ENCODE measurements around the gene PRKCZ. TPM values are rescaled to one million over a fixed set of nuclear protein-coding genes. Genes with fewer than 3 reads are reported as not detected.

The PRKCZ gene
- total RNA-seq, 1 donor = 2.6 TPM

DNA sequence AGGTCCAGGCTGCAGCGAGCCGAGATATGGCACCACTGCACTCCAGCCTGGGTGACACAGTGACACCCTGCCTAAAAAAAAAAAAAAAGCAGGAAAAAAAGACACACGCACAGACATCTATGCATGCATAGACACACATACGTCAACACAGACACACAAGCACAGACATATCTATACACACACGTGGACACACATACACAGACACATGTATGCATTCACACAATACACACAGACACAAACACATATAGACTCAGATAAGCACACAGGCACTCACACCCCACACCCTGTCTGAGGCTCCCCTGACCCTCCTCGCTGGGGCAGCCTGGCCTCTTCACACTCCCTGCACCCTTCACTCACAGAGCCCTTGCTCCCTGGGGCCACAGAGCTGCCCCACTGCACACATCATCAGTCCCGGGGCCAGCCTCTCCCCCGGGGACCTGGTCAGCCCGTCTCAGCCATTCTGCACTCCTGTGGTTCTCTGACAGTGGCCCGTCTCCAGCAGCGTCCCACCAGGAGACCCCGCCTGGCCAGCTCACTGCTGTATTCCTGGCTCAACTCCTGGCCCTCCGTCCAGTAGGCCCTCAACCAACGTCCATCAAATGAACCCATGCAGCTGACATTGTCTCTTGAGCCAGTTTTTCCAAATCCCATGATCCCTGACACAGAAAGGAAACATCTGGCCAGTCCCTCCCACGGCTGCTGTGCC, 4.6 kb upstream of the PRKCZ start:
- no peak for TF ChIP-seq CTCF (IDR thresholded peaks at IDR 0.05; ENCODE audit: insufficient read depth, low read depth, low read length)
- peak; percentile 18 for DNase-seq (ENCODE audit: low read depth)
- no peak overlapping the region for H3K4me3 ChIP-seq (ENCODE audit: low read depth, low read length)

DNA sequence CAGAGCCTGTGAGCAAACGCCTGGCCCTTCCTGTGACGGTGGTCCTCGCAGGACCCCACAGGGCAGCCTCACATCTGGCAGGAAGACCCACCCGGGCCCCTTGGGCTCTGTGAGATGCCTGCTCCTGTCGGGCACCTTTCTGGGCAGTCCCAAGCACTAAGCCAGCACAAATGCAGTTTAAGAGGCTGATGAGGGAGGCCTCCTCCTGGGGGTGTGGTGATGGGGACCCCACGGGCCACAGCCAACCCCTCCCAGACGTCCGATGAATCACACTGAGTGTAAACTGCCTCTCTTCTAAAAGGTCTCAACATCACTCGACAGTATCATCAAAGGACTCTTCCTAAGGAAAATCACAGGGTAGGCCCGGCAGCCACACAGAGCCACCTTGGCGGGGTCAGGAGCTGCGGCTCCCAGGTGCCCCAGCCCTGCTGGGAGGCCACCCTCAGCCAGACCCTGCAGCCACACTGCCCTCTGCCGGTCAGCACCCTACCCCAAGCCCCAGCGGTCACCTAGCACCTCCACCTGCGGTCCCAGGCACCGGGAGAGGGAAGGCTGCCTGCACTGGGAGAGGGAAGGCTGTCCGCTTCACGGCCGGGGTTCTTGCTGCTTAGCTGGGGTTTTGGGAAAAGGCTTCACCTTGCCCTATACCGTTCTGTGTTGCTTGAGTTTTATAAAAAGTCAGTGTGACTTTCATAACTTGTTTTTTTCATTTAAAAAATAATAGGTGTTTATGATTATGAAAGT, 3.9 kb upstream of the PRKCZ start:
- DNase-seq (ENCODE audit: low read depth) = peak; percentile 13
- H3K4me3 ChIP-seq (ENCODE audit: low read depth, low read length) = no peak overlapping the region
- peak; percentile 68 for TF ChIP-seq CTCF (IDR thresholded peaks at IDR 0.05; ENCODE audit: insufficient read depth, low read depth, low read length)

GRCh38 chr1:2046953-2047748, 3.1 kb upstream of the PRKCZ start:
- H3K4me3 ChIP-seq (ENCODE audit: low read depth, low read length) = no peak overlapping the region
- no peak for DNase-seq (ENCODE audit: low read depth)
- TF ChIP-seq CTCF (IDR thresholded peaks at IDR 0.05; ENCODE audit: insufficient read depth, low read depth, low read length) = no peak

DNA sequence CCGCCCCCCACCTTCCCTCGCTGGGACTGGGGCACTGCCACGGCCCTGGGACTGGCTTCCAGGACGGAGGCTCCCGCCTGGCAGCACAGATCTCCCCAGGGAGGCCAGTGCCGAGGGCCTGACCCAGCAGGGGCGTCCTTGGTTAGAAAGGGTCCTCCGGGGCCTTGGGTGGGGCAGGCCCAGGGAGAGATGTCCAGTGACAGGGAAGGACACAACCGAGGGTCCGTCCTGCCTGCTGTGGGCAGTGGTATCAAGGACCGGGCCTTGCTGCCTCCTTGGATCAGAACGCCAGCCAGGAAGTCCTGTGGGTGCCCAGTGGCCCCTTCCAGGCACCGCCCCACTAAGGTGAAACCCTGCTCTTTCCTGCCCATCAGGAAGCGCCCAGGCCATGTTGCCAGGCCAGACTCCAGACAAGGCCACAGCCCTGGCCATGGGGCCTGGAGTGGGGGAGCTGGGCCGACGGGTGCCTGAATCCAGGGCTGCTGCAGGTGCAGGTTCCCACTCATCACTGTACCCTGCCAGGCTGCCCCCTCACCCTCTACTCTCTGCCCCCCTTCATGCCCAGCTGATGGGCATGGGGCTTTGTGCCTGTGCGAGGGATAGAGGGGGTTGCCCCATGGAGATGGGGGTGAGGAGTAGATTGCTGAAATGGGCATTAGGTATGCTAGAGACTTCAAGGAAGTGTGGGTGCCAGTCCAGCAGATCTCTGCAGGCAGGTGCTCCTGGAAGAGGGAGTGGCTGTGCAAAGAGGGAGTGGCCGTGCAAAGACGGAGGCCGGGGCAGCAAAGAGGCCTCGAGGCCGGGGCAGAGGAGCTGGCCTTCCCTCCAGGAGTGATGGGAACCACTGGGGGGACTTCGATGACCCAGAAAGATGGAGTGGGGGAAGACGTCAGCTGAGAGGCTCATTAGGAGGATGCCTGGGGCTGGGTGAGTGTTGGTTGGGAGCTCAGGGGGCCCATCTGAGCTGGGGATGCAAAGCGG, 2.2 kb upstream of the PRKCZ start:
- DNase-seq (ENCODE audit: low read depth) = no peak
- H3K4me3 ChIP-seq (ENCODE audit: low read depth, low read length) = no peak overlapping the region
- TF ChIP-seq CTCF (IDR thresholded peaks at IDR 0.05; ENCODE audit: insufficient read depth, low read depth, low read length) = no peak

- TF ChIP-seq CTCF (IDR thresholded peaks at IDR 0.05; ENCODE audit: insufficient read depth, low read depth, low read length) = peak; percentile 21
- H3K4me3 ChIP-seq (ENCODE audit: low read depth, low read length) = peak overlapping the region; percentile 59
- no peak for DNase-seq (ENCODE audit: low read depth)
Observed at GRCh38 chr1:2049225-2049717, 940 bp upstream of the PRKCZ start.

GRCh38 chr1:2050461-2050792, 216 bp downstream of the PRKCZ start:
- no peak for TF ChIP-seq CTCF (IDR thresholded peaks at IDR 0.05; ENCODE audit: insufficient read depth, low read depth, low read length)
- H3K4me3 ChIP-seq (ENCODE audit: low read depth, low read length) = peak overlapping the region; percentile 42
- DNase-seq (ENCODE audit: low read depth) = peak; percentile 4

Data from fibroblast of villous mesenchyme (primary cell).